T-helper 22 cell (primary cell): Measurements from ENCODE around the gene ABCC5.
"Not testable (repeated sequence)": the region's sequence is repeated elsewhere in the genome, so short reads cannot be mapped to it uniquely, and the experiment has no call there.

Experiments used
- DNase-seq: peaks from one replicate; pipeline ENCODE4 v3.0.0-alpha.2; 2020; ENCODE audit warnings: low read depth

ABCC5 gene

GRCh38 chr3:183892610-183893214 is 125.0 kb downstream of the ABCC5 start:
- DNase-seq: no peak

GRCh38 chr3:183885766-183886165 is 131.9 kb downstream of the ABCC5 start:
- DNase-seq: no peak

GRCh38 chr3:183884427-183885296 is 133.0 kb downstream of the ABCC5 start, which contains the start of gene PARL:
TSS of gene PARL (minus strand) at chr3:183884880. CDS start at chr3:183884846, 34 bp downstream.
- peak; percentile 90 for DNase-seq

GRCh38 chr3:183884097-183884426 is 133.6 kb downstream of the ABCC5 start:
- no peak for DNase-seq

- DNase-seq: no peak
Observed at GRCh38 chr3:183883291-183884096, 134.2 kb downstream of the ABCC5 start.

- DNase-seq: no peak
Observed at GRCh38 chr3:183880121-183880520, 137.6 kb downstream of the ABCC5 start.

GRCh38 chr3:183879243-183879642 is 138.4 kb downstream of the ABCC5 start:
- DNase-seq: no peak

- no peak for DNase-seq
Observed at GRCh38 chr3:183878071-183878470, 139.6 kb downstream of the ABCC5 start.

- DNase-seq: not testable (repeated sequence)
Observed at GRCh38 chr3:183877227-183877626, 140.5 kb downstream of the ABCC5 start.

GRCh38 chr3:183875411-183875810 is 142.3 kb downstream of the ABCC5 start:
- no peak for DNase-seq

GRCh38 chr3:183873914-183874313 is 143.8 kb downstream of the ABCC5 start:
- no peak for DNase-seq

- no peak for DNase-seq
Observed at GRCh38 chr3:183871541-183871940, 146.1 kb downstream of the ABCC5 start.

- no peak for DNase-seq
Observed at GRCh38 chr3:183870563-183870962, 147.1 kb downstream of the ABCC5 start.
